HepG2 (cell line): ENCODE data around the gene ZNF829. TPM values are rescaled to one million over a fixed set of nuclear protein-coding genes. Genes with fewer than 3 reads are reported as not detected.

Source experiments
- ATF3 ChIP-seq: sonication (generic); formaldehyde crosslinking; IDR thresholded peaks from 2 replicates; pipeline ENCODE4 v1.4.0; 2020; ENCODE audit warnings: missing genetic modification reagents
- BCL3 ChIP-seq: sonication (generic); formaldehyde crosslinking; IDR thresholded peaks from 2 replicates; pipeline ENCODE4 v1.5.1; 2020; ENCODE audit warnings: mild to moderate bottlenecking, missing genetic modification reagents, moderate library complexity
- CENPX ChIP-seq: sonication (generic); formaldehyde crosslinking; IDR thresholded peaks from 2 replicates; pipeline ENCODE4 v1.9.0; 2021; ENCODE audit warnings: mild to moderate bottlenecking, missing genetic modification reagents, moderate library complexity
- DMAP1 ChIP-seq: IDR thresholded peaks from 2 replicates; pipeline ENCODE4 v1.6.1; 2016
- FUBP1 ChIP-seq: sonication (generic); formaldehyde crosslinking; IDR thresholded peaks from 2 replicates; pipeline ENCODE4 v1.5.1; 2020; ENCODE audit warnings: missing genetic modification reagents, mild to moderate bottlenecking, borderline replicate concordance
- JUN ChIP-seq: sonication (generic); formaldehyde crosslinking; IDR thresholded peaks from 2 replicates; pipeline ENCODE4 v1.4.0; 2020; ENCODE audit warnings: mild to moderate bottlenecking, missing genetic modification reagents
- KLF12 ChIP-seq: sonication (generic); formaldehyde crosslinking; IDR thresholded peaks from 2 replicates; pipeline ENCODE4 v1.4.0; 2020; ENCODE audit warnings: missing genetic modification reagents, borderline replicate concordance
- PLRG1 ChIP-seq: fragments of 450-650 bp; conservative IDR thresholded peaks from 2 replicates; pipeline ENCODE4 v1.6.1; 2016
- RARG ChIP-seq: sonication (generic); formaldehyde crosslinking; IDR thresholded peaks from 2 replicates; pipeline ENCODE4 v1.4.0; 2020; ENCODE audit warnings: low read depth, mild to moderate bottlenecking, missing genetic modification reagents
- RBM39 ChIP-seq: fragments of 200-400 bp; formaldehyde crosslinking; IDR thresholded peaks from one replicate; pipeline ENCODE4 v1.6.1; 2018; ENCODE audit warnings: antibody characterized with exemption, mild to moderate bottlenecking, low read depth, low read length; ENCODE audit not compliant: poor library complexity, severe bottlenecking
- THRA ChIP-seq: sonication (generic); formaldehyde crosslinking; IDR thresholded peaks from 2 replicates; pipeline ENCODE4 v1.4.0; 2020; ENCODE audit warnings: missing genetic modification reagents, borderline replicate concordance
- TP53 ChIP-seq: sonication (generic); formaldehyde crosslinking; conservative IDR thresholded peaks from 2 replicates; pipeline ENCODE4 v1.4.0; 2020; ENCODE audit warnings: missing genetic modification reagents
- ZFYVE20 ChIP-seq: sonication (generic); formaldehyde crosslinking; IDR thresholded peaks from 2 replicates; pipeline ENCODE4 v1.8.0; 2023; ENCODE audit warnings: low read depth, mild to moderate bottlenecking, moderate library complexity, missing genetic modification reagents, borderline replicate concordance
- ZNF143 ChIP-seq: sonication (generic); formaldehyde crosslinking; IDR thresholded peaks from 2 replicates; pipeline ENCODE4 v1.4.0; 2020; ENCODE audit warnings: missing genetic modification reagents
- ZNF260 ChIP-seq: sonication (generic); formaldehyde crosslinking; IDR thresholded peaks from 2 replicates; pipeline ENCODE4 v1.4.0; 2020; ENCODE audit warnings: missing genetic modification reagents, low read depth, mild to moderate bottlenecking, borderline replicate concordance
- ZNF275 ChIP-seq: sonication (generic); formaldehyde crosslinking; IDR thresholded peaks from 2 replicates; pipeline ENCODE4 v1.8.0; 2022; ENCODE audit warnings: missing genetic modification reagents, mild to moderate bottlenecking, inconsistent platforms, borderline replicate concordance
- ZNF343 ChIP-seq: sonication (generic); formaldehyde crosslinking; IDR thresholded peaks from 2 replicates; pipeline ENCODE4 v1.4.0; 2020; ENCODE audit warnings: mild to moderate bottlenecking, missing genetic modification reagents
- ZNF557 ChIP-seq: sonication (generic); formaldehyde crosslinking; IDR thresholded peaks from 2 replicates; pipeline ENCODE4 v1.4.0; 2020; ENCODE audit warnings: missing genetic modification reagents
- ZNF724P ChIP-seq: sonication (generic); formaldehyde crosslinking; IDR thresholded peaks from 2 replicates; pipeline ENCODE4 v1.8.0; 2022; ENCODE audit warnings: missing genetic modification reagents, borderline replicate concordance
- ZSCAN12 ChIP-seq: sonication (generic); formaldehyde crosslinking; IDR thresholded peaks from 2 replicates; pipeline ENCODE4 v1.9.0; 2021; ENCODE audit warnings: mild to moderate bottlenecking, missing genetic modification reagents
- polyA plus RNA-seq, 8 experiments: library from polyadenylated mRNA; depleted of rRNA in 3 of 8; stranded (reverse) in 7 of 8; unstranded in 1 of 8; fragments of >200 nt; fragmentation: Illumina TruSeq in 4 of 8; extraction: Trizol in 4 of 8; gene quantifications; 2 replicates each; pipeline versions ENCODE4 v1.2.1 to v1.2.3, GENCODE V29; 2011 to 2016; ENCODE audit warnings: low read depth in 4 of 8, missing spikeins in 1 of 8, mixed read lengths in 1 of 8; ENCODE audit not compliant: insufficient read depth in 1 of 8
- total RNA-seq, 5 experiments: library from RNA; depleted of rRNA; stranded (reverse); fragments of >200 nt; fragmentation: Illumina TruSeq; extraction: Trizol; gene quantifications; 2 replicates each; pipeline ENCODE4 v1.2.3, GENCODE V29; 2016; ENCODE audit warnings: low read depth in 1 of 5
- TF ChIP-seq, protein P1 (sequence below): sonication (generic); formaldehyde crosslinking; IDR thresholded peaks from 2 replicates; pipeline ENCODE4 v1.9.0; 2021; ENCODE audit warnings: missing genetic modification reagents, mild to moderate bottlenecking, borderline replicate concordance

The ZNF829 gene
- total and polyA plus RNA-seq, 2 of the 13 experiments (the other 11 are each of a cell fraction or from before 2014, with no cell fraction given), result 0.15 to 0.86 TPM

DNA sequence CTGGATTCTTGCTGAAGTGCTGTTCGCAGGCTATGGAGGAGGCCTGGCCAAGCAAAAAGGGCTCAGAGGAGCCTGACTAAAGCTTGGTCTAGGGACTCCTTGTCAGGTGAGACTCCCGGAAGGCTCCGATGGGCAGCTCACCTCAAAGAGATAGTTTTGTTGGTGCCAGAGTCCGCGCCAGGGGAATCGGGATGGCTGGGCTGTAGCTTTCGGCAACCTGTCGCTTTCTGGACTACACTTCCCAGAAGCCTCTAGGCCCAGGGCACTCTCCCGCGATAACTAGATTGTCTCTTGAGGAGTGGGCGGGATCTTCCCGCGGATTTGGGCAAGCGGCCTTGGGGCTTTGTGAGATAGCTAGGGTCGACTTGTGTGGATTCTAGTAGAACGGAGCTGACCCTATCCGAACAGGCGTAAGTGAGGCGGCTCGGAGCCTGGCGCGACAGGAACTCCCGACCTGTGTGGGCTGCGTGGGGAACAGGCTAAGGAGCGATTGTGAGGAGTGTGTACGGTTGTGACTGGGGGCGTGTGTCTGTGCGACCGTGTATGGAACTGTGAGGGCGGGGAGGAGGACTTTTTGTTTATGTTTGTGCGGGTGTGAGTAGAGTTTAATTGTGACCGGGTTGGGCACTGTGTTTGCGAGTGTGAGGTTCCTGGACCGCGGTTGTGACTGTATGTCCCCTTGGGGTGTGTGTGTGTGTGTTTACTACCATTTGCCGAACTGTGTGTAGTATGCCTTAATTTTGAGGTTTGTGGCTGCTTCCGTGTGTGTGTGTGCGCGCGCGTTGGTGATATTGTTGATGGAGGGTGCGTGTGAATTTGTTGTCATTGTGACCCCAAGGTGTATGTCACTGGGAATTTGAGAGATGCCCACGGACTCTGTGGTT is 65.3 kb downstream of the ZNF829 start, which contains the start of gene ZNF345 (continued):
- TF ChIP-seq FUBP1 (CRISPR knock-in tag) (no peak), ZNF724P (0 out of 2 replicates have a peak, but pooled peaks have one; percentile 27), ZFYVE20 (CRISPR knock-in tag) (no peak), ZSCAN12 (no peak), DMAP1 (CRISPR knock-in tag) (no peak), ATF3 (no peak), PLRG1 (no peak), ZNF275 (CRISPR knock-in tag) (no peak), TP53 (CRISPR knock-in tag) (no peak), RARG (no peak), ZNF557 (no peak), ZNF260 (no peak), KLF12 (CRISPR knock-in tag) (no peak), ZNF343 (CRISPR knock-in tag) (no peak), BCL3 (CRISPR knock-in tag) (0 out of 2 replicates have a peak, but pooled peaks have one; percentile 62), RBM39 (no peak), JUN (CRISPR knock-in tag) (no peak), ZNF143 (CRISPR knock-in tag) (peak; percentile 89), THRA (CRISPR knock-in tag) (no peak), CENPX (CRISPR knock-in tag) (no peak)
- TF ChIP-seq, protein P1, sequence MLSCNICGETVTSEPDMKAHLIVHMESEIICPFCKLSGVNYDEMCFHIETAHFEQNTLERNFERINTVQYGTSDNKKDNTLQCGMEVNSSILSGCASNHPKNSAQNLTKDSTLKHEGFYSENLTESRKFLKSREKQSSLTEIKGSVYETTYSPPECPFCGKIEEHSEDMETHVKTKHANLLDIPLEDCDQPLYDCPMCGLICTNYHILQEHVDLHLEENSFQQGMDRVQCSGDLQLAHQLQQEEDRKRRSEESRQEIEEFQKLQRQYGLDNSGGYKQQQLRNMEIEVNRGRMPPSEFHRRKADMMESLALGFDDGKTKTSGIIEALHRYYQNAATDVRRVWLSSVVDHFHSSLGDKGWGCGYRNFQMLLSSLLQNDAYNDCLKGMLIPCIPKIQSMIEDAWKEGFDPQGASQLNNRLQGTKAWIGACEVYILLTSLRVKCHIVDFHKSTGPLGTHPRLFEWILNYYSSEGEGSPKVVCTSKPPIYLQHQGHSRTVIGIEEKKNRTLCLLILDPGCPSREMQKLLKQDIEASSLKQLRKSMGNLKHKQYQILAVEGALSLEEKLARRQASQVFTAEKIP (CRISPR knock-in tag), result no peak
